H1 (cell line): ENCODE data around the gene GJD4. TPM values are rescaled to one million over a fixed set of nuclear protein-coding genes. Genes with fewer than 3 reads are reported as not detected.

Experiments
- CTCF ChIA-PET: fragments of 300-600 bp; sonication (Branson Sonifier 250); formaldehyde crosslinking; loops from one replicate; lab custom pipeline; 2021; ENCODE audit not compliant: partially characterized antibody; lab: Charles Lee
- POLR2A ChIA-PET: fragments of 300-600 bp; sonication (Branson Sonifier 250); formaldehyde crosslinking; loops from one replicate; lab custom pipeline; 2021; ENCODE audit warnings: inconsistent platforms; ENCODE audit not compliant: partially characterized antibody; lab: Charles Lee
- DNase-seq, 2 experiments: peaks; one replicate each; pipeline versions ENCODE4 v3.0.0 to v3.0.0-alpha.2; 2010 to 2022; ENCODE audit warnings: low spot score in 2 of 2, low read depth in 1 of 2, mixed read lengths in 1 of 2
- FAIRE-seq: peaks from 2 replicates; lab custom pipeline; 2011; peaks lifted over from hg19 to GRCh38; lab: Jason Lieb, UNC
- H2AFZ ChIP-seq: 2 replicates; pipeline ENCODE4 v1.8.1; 2012; ENCODE audit warnings: low read length, inconsistent platforms
- H2AK5ac ChIP-seq: 2 replicates; pipeline ENCODE4 v1.6.1; 2013; ENCODE audit warnings: low read depth, low read length
- H2BK120ac ChIP-seq: replicated peaks from 2 replicates; pipeline ENCODE3; 2013; ENCODE audit warnings: low read depth, low read length, inconsistent platforms
- H2BK12ac ChIP-seq: 2 replicates; pipeline ENCODE4 v1.6.1; 2013; ENCODE audit warnings: low read depth, low read length
- H2BK15ac ChIP-seq: 2 replicates; pipeline ENCODE4 v1.6.1; 2013; ENCODE audit warnings: low read length
- H2BK20ac ChIP-seq: 2 replicates; pipeline ENCODE4 v1.6.1; 2013; ENCODE audit warnings: low read length
- H2BK5ac ChIP-seq: 2 replicates; pipeline ENCODE4 v1.6.1; 2013; ENCODE audit warnings: low read depth, low read length
- H3K14ac ChIP-seq: 2 replicates; pipeline ENCODE4 v1.6.1; 2013; ENCODE audit warnings: inconsistent platforms; ENCODE audit not compliant: insufficient read length
- H3K18ac ChIP-seq: 2 replicates; pipeline ENCODE4 v1.6.1; 2013; ENCODE audit warnings: low read length; ENCODE audit errors: extremely low read depth
- H3K23ac ChIP-seq: 2 replicates; pipeline ENCODE4 v1.6.1; 2013; ENCODE audit warnings: inconsistent platforms; ENCODE audit not compliant: insufficient read length
- H3K23me2 ChIP-seq: 2 replicates; pipeline ENCODE4 v1.6.1; 2013; ENCODE audit warnings: low read depth, low read length
- H3K27ac ChIP-seq: 2 replicates; pipeline ENCODE4 v1.6.1; 2011; ENCODE audit warnings: low read depth, low read length, inconsistent platforms
- H3K27me3 ChIP-seq, 4 experiments: replicated peaks in 1 of 4; 1 replicate in 1 of 4; 2 replicates in 3 of 4; pipeline versions ENCODE4 v1.6.1 to v1.8.1; 2011 to 2013; ENCODE audit warnings: low read length in 3 of 4, mild to moderate bottlenecking in 3 of 4, inconsistent platforms in 2 of 4, mixed read lengths in 2 of 4, moderate library complexity in 1 of 4; ENCODE audit not compliant: control insufficient read depth in 3 of 4, insufficient read depth in 3 of 4; ENCODE audit errors: extremely low read depth in 1 of 4
- H3K36me3 ChIP-seq, 4 experiments: 2 replicates each; pipeline versions ENCODE4 v1.6.1 to v1.8.1; 2011 to 2013; ENCODE audit warnings: mild to moderate bottlenecking in 4 of 4, low read length in 3 of 4, moderate library complexity in 2 of 4, control low read depth in 1 of 4, inconsistent platforms in 1 of 4; ENCODE audit not compliant: insufficient read depth in 4 of 4, control insufficient read depth in 2 of 4
- H3K4ac ChIP-seq: replicated peaks from 2 replicates; pipeline ENCODE3; 2013; ENCODE audit warnings: low read length, low read depth, mixed read lengths, inconsistent platforms; ENCODE audit not compliant: insufficient read length
- H3K4me1 ChIP-seq, 4 experiments: replicated peaks in 1 of 4; 1 replicate in 1 of 4; 2 replicates in 3 of 4; pipeline versions ENCODE4 v1.6.1 to v1.8.1; 2011 to 2013; ENCODE audit warnings: low read length in 3 of 4, inconsistent platforms in 2 of 4, mixed read lengths in 1 of 4; ENCODE audit not compliant: insufficient read depth in 4 of 4, control insufficient read depth in 3 of 4
- H3K4me2 ChIP-seq, 2 experiments: 2 replicates each; pipeline versions ENCODE4 v1.6.1 to v1.8.1; 2011 to 2013; ENCODE audit warnings: low read depth in 2 of 2, low read length in 2 of 2, control low read depth in 1 of 2, inconsistent platforms in 1 of 2, mild to moderate bottlenecking in 1 of 2; ENCODE audit not compliant: insufficient read depth in 1 of 2
- H3K4me3 ChIP-seq, 4 experiments: fragments of 200-600, 300-600 bp in 1 of 4; sonication (generic), shearing (Covaris generic), sonication (Bioruptor Twin) in 1 of 4; 2 replicates each; pipeline versions ENCODE4 v1.5.1 to v1.8.1; 2011 to 2016; ENCODE audit warnings: low read length in 4 of 4, low read depth in 3 of 4, control low read depth in 2 of 4, inconsistent platforms in 2 of 4, mild to moderate bottlenecking in 2 of 4, mixed read lengths in 1 of 4, moderate library complexity in 1 of 4; ENCODE audit not compliant: insufficient read depth in 2 of 4; ENCODE audit errors: extremely low read depth in 1 of 4
- H3K56ac ChIP-seq: replicated peaks from 2 replicates; pipeline ENCODE3; 2013; ENCODE audit warnings: low read depth, mild to moderate bottlenecking, mixed read lengths, low read length, inconsistent platforms; ENCODE audit not compliant: insufficient read length
- H3K79me1 ChIP-seq: 2 replicates; pipeline ENCODE4 v1.6.1; 2013; ENCODE audit warnings: low read depth, low read length, control low read depth
- H3K79me2 ChIP-seq, 2 experiments: 2 replicates each; pipeline versions ENCODE4 v1.6.1 to v1.8.1; 2012 to 2013; ENCODE audit warnings: low read length in 2 of 2, mild to moderate bottlenecking in 2 of 2, inconsistent platforms in 1 of 2; ENCODE audit not compliant: insufficient read depth in 2 of 2, control insufficient read depth in 1 of 2
- H3K9ac ChIP-seq, 4 experiments: replicated peaks in 1 of 4; 1 replicate in 1 of 4; 2 replicates in 3 of 4; pipeline versions ENCODE4 v1.6.1 to v1.8.1; 2011 to 2013; ENCODE audit warnings: low read depth in 3 of 4, low read length in 3 of 4, control low read depth in 2 of 4, mild to moderate bottlenecking in 2 of 4, moderate library complexity in 2 of 4, inconsistent platforms in 1 of 4; ENCODE audit errors: extremely low read depth in 1 of 4
- H3K9me3 ChIP-seq, 2 experiments: 2 replicates each; pipeline versions ENCODE4 v1.6.1 to v1.8.1; 2012 to 2013; ENCODE audit warnings: mild to moderate bottlenecking in 2 of 2, moderate library complexity in 2 of 2, control low read depth in 1 of 2, inconsistent platforms in 1 of 2, low read depth in 1 of 2, low read length in 1 of 2, mixed read lengths in 1 of 2; ENCODE audit not compliant: insufficient read depth in 2 of 2
- H4K20me1 ChIP-seq, 2 experiments: replicated peaks in 1 of 2; 2 replicates each; pipeline versions ENCODE3 to v1.8.1; 2011 to 2013; ENCODE audit warnings: inconsistent platforms in 2 of 2, low read length in 2 of 2, mild to moderate bottlenecking in 1 of 2; ENCODE audit not compliant: insufficient read depth in 2 of 2, control insufficient read depth in 1 of 2
- H4K5ac ChIP-seq: 2 replicates; pipeline ENCODE4 v1.6.1; 2013; ENCODE audit warnings: low read length, low read depth, mixed read lengths, inconsistent platforms; ENCODE audit not compliant: insufficient read length
- H4K8ac ChIP-seq: 2 replicates; pipeline ENCODE4 v1.8.0; 2013; ENCODE audit warnings: mild to moderate bottlenecking, moderate library complexity, low read length, inconsistent platforms; ENCODE audit not compliant: insufficient read depth; ENCODE audit errors: extremely low read depth
- H4K91ac ChIP-seq: replicated peaks from 2 replicates; pipeline ENCODE3; 2013; ENCODE audit warnings: low read length, mixed read lengths, inconsistent platforms; ENCODE audit not compliant: insufficient read length
- GTF2F1 ChIP-seq: IDR thresholded peaks from 2 replicates; pipeline ENCODE4 v1.6.1; 2012; ENCODE audit warnings: low read depth, low read length, improper control_type of control experiment, borderline replicate concordance
- MAFK ChIP-seq: IDR thresholded peaks from 2 replicates; pipeline ENCODE4 v1.6.1; 2012; ENCODE audit warnings: low read depth, mild to moderate bottlenecking, improper control_type of control experiment, low read length
- WGBS, 2 experiments: shearing (Covaris generic) in 1 of 2; methylation state at CpG; one replicate each; pipeline versions ENCODE4 v1.1.6 to v1.1.7; 2013 to 2015; ENCODE audit warnings: low lambda C conversion rate in 2 of 2, mixed read lengths in 2 of 2, inconsistent platforms in 1 of 2, low coverage in 1 of 2, missing lambda C conversion rate in 1 of 2; ENCODE audit not compliant: insufficient replicate concordance in 2 of 2, insufficient coverage in 1 of 2, insufficient read length in 1 of 2; ENCODE audit errors: extremely low coverage in 1 of 2, missing lambda C conversion rate in 1 of 2; 5-methylcytosine and 5-hydroxymethylcytosine counted together
- polyA plus RNA-seq, 7 experiments: library from polyadenylated mRNA; depleted of rRNA in 3 of 7; stranded (reverse) in 5 of 7; unstranded in 2 of 7; fragments of >200 nt in 5 of 7; fragments of 200-250 nt in 2 of 7; gene quantifications; 1 replicate in 5 of 7; 2 replicates in 1 of 7; 4 replicates in 1 of 7; pipeline versions ENCODE4 v1.2.1 to v1.2.3, GENCODE V29; 2011 to 2013; ENCODE audit warnings: missing spikeins in 2 of 7, mixed read lengths in 2 of 7
- total RNA-seq: library from RNA; stranded (reverse); fragmentation: NEBNext Ultra II Directional; extraction: Animal tissue kit (Norgen Biotek cat#: 25700); gene quantifications from 2 replicates; pipeline ENCODE4 v1.2.1, GENCODE V29; 2021

GJD4 gene
- total and polyA plus RNA-seq, 2 of the 8 experiments (the other 6 are each of a cell fraction or from before 2014, with no cell fraction given), result not detected

DNA sequence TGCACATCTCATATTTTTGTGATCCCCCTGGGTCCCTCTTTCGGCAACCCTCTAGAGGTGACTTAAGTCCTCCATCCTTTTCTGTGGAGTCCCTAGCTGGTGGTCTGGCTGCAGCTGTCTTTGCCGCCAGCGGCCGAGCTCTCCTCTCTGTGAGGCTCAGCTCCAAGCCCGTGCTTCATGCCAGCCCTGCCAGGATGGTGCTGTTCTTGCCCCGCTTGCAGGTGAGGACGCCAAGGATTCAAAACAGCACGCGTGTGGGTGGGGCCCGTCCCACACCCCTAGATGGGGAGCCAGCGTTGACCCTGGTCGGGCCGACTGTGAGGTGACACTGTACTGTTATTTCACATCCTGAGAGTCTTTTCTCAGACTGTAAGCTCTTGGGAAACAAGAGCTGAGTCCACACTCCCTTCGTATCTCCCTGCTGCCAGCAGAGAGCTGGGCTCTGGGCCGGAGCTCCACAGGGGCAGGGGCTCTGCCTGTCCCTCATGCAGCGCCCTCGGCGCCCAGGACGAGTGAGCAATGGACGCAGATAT, 36.6 kb upstream of the GJD4 start:
- FAIRE-seq, result no peak
- Histone ChIP-seq H4K91ac (no peak overlapping the region), H3K4me3 (no peak overlapping the region), H3K14ac (no peak overlapping the region), H3K36me3 (no peaks in the 10 kb centered on the region; a peak in 1 of 8 replicates), H2BK12ac (no peak overlapping the region), H3K79me1 (peaks cover 3% of the 10 kb centered on the region; the same call in 1 of the 2 replicates), H3K23me2 (no peaks in the 10 kb centered on the region), H3K4me2 (no peak overlapping the region), H2AFZ (no peak overlapping the region), H3K79me2 (no peaks in the 10 kb centered on the region), H3K18ac (no peak overlapping the region), H3K9ac (no peak overlapping the region), H3K27me3 (no peaks in the 10 kb centered on the region)
- 82% methylated on average over 20 of the region's 20 CpGs; no CpG with 5 or more reads in 1 of the 2 experiments for WGBS, 2 experiments
- TF ChIP-seq GTF2F1 (no peak), MAFK (no peak)
- TF ChIP-seq, all 59 proteins: peak for 0
- Histone ChIP-seq H3K4ac (no peak overlapping the region), H2AK5ac (no peak overlapping the region), H3K4me1 (peaks cover 0 to 2% (median 0%) of the 10 kb centered on the region in 4 experiments; a peak in 2 of 7 replicates), H2BK5ac (no peak overlapping the region), H4K5ac (no peak overlapping the region), H3K23ac (no peak overlapping the region), H4K20me1 (peaks cover 0 to 3% of the 10 kb centered on the region in 2 experiments), H4K8ac (no peak overlapping the region; the same call in 1 of the 2 replicates), H2BK20ac (no peak overlapping the region), H3K56ac (no peak overlapping the region), H2BK120ac (no peak overlapping the region), H3K27ac (no peak overlapping the region), H3K9me3 (no peaks in the 10 kb centered on the region), H2BK15ac (no peak overlapping the region)
- no peak for DNase-seq
- ChIA-PET POLR2A (no interaction called here), CTCF (interaction anchor here (0.6 to 1.2 kb wide), 7 partner anchors 8 to 1211 kb away, joined by 3 to 9 read pairs (median 3); no protein-coding TSS in a partner anchor)
